Lower lobe of right lung (tissue), 2 donors: Measurements from ENCODE around the gene TCF7L1. TPM values are rescaled to one million over a fixed set of nuclear protein-coding genes. Genes with fewer than 3 reads are reported as not detected.

Experiments
- ATAC-seq, 2 donors: fragments of 200-7000 bp; cut with Tn5 transposase; one replicate each; pipeline ENCODE4 v1.9.1; 2020 to 2022; ENCODE audit warnings: mild to moderate bottlenecking in 2 of 2, moderate library complexity in 2 of 2
- DNase-seq: peaks from one replicate; pipeline ENCODE4 v3.0.0-alpha.2; 2020
- H3K27ac ChIP-seq: fragments of 200-600 bp; one replicate; pipeline ENCODE4 v1.8.0; 2022
- H3K27me3 ChIP-seq: fragments of 200-600 bp; one replicate; pipeline ENCODE4 v1.8.0; 2022; ENCODE audit warnings: low read depth
- H3K36me3 ChIP-seq: fragments of 200-600 bp; one replicate; pipeline ENCODE4 v1.8.0; 2022; ENCODE audit warnings: mild to moderate bottlenecking
- H3K4me1 ChIP-seq: fragments of 200-600 bp; one replicate; pipeline ENCODE4 v1.8.0; 2022
- H3K4me3 ChIP-seq: fragments of 200-600 bp; one replicate; pipeline ENCODE4 v1.8.0; 2022; ENCODE audit warnings: mild to moderate bottlenecking
- H3K9me3 ChIP-seq: fragments of 200-600 bp; one replicate; pipeline ENCODE4 v1.8.0; 2022
- intact Hi-C: fragments of 100-400 bp; cut with DNase I; formaldehyde crosslinking; loops from one replicate; pipeline ENCODE4 v1.11.0; 2022
- total RNA-seq: library from RNA; stranded (reverse); fragmentation: NEBNext Ultra II Directional; extraction: Animal tissue kit (Norgen Biotek cat#: 25700); gene quantifications from one replicate; pipeline ENCODE4 v1.2.1, GENCODE V29; 2021
- TF ChIP-seq, protein P1 (sequence below): fragments of 200-600 bp; IDR thresholded peaks from one replicate; pipeline ENCODE4 v1.8.0; 2022; ENCODE audit warnings: antibody characterized with exemption, mild to moderate bottlenecking
- donor health status: DM: no; HTN: yes; CAD: no; lungs with severe emphysema.

TCF7L1 gene
- total RNA-seq, 1 donor from 2014 or later: 17.1 TPM

DNA sequence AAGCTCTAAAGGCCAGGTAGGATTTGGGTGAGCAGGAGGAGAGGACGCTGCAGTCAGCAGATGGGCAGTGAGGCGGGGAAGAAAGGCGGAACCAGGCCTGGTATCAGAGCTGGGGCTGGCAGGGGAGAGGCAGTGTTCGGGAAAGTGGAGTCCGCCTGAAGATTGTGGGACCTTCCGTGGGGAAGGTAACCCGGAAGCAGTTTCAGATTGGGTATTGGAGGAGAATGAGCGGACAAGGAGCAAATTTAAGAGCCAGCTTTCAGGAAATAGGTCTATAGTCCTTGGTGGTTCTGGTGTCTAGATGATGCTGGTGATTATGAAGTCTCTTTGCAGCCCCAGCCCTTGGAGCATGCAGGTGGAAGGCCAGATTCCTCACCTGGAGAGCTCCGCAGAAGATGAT is 51.0 kb downstream of the TCF7L1 start:
- TF ChIP-seq, protein P1, sequence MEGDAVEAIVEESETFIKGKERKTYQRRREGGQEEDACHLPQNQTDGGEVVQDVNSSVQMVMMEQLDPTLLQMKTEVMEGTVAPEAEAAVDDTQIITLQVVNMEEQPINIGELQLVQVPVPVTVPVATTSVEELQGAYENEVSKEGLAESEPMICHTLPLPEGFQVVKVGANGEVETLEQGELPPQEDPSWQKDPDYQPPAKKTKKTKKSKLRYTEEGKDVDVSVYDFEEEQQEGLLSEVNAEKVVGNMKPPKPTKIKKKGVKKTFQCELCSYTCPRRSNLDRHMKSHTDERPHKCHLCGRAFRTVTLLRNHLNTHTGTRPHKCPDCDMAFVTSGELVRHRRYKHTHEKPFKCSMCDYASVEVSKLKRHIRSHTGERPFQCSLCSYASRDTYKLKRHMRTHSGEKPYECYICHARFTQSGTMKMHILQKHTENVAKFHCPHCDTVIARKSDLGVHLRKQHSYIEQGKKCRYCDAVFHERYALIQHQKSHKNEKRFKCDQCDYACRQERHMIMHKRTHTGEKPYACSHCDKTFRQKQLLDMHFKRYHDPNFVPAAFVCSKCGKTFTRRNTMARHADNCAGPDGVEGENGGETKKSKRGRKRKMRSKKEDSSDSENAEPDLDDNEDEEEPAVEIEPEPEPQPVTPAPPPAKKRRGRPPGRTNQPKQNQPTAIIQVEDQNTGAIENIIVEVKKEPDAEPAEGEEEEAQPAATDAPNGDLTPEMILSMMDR: no peak
- no peaks in the 10 kb centered on the region for H3K27me3 ChIP-seq
- H3K4me3 ChIP-seq: no peak overlapping the region
- no peaks in the 10 kb centered on the region for H3K9me3 ChIP-seq
- H3K4me1 ChIP-seq: peaks cover 28% of the 10 kb centered on the region
- intact Hi-C loops: no loop called here
- ATAC-seq (no peak), DNase-seq (no peak)
- no peak overlapping the region for H3K27ac ChIP-seq
- no peaks in the 10 kb centered on the region for H3K36me3 ChIP-seq

DNA sequence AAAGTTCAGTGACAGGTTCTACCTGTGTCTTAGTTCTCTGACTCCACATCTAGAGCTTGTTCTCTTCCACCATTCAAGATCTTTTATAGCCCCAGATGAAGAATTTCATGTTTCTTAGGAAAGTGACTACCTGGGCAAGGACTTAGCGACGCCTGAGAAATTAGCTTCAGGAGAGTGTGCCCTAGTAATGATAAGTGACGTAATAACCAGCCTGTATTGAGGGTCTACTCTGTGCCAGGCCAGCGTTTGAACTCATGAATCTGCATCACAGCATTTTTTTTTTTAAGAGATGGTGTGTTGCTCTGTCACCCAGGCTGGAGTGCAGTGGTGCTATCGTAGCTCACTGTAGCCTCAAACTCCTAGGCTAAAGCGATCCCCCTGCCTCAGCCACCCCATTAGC is 51.8 kb downstream of the TCF7L1 start:
- no peak overlapping the region for H3K4me3 ChIP-seq
- H3K9me3 ChIP-seq: no peaks in the 10 kb centered on the region
- peaks cover 20% of the 10 kb centered on the region for H3K4me1 ChIP-seq
- ATAC-seq (no peak), DNase-seq (no peak)
- H3K27ac ChIP-seq: no peak overlapping the region
- intact Hi-C loops: no loop called here
- TF ChIP-seq, protein P1: no peak
- H3K36me3 ChIP-seq: no peaks in the 10 kb centered on the region
- H3K27me3 ChIP-seq: no peaks in the 10 kb centered on the region

DNA sequence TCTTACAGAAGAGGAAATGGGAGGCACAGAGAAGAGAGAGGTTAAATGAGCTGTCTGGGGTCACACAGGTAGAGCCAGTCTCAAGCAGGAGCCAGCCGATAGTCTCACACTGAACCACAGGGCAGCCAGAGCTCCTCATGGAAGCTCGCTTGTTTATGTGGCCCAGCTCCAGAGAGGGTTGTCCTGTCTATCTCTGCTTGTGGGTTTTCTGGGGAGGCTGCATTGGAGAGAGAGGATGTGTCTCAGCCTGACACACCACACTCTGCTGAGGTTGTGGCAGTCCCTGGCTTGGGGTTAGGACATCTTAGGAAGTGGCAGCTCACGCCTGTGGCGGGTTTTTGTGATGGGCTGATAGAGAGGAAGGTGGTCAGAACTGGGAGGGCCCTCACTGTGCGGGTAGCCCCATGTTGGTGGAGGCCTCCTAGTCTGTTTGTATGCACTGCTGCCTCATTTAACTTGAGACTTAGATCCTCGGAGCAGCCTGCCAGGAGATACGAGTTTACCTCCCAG is 52.3 kb downstream of the TCF7L1 start:
- no peak overlapping the region for H3K27ac ChIP-seq
- no peak for ATAC-seq
- H3K4me3 ChIP-seq: no peak overlapping the region
- H3K27me3 ChIP-seq: no peaks in the 10 kb centered on the region
- TF ChIP-seq, protein P1: no peak
- no peak for DNase-seq
- H3K4me1 ChIP-seq: peaks cover 17% of the 10 kb centered on the region
- H3K9me3 ChIP-seq: no peaks in the 10 kb centered on the region
- H3K36me3 ChIP-seq: no peaks in the 10 kb centered on the region
- intact Hi-C loops: no loop called here

DNA sequence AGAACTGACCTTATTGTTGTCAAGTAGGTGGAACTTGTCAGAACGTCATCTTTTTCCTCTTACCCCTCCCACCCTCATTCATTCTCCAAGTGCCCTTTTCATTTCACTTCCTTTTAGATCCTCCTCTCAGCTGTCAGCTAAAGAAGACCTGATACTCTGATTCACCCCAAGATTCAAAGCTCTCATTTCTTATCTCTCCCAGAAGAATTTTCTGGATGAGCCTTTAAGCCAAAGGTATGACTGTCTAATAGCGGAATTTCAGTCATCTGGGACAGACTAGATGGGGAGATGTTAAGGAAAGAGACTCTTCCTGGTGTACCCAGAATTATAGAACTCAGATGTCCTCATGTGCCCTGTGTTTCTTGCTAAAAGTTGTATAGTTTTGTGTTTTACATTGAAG is 53.9 kb downstream of the TCF7L1 start:
- DNase-seq (no peak), ATAC-seq (no peak)
- Histone ChIP-seq H3K4me1 (peaks cover 5% of the 10 kb centered on the region), H3K27me3 (no peaks in the 10 kb centered on the region), H3K9me3 (no peaks in the 10 kb centered on the region), H3K36me3 (no peaks in the 10 kb centered on the region), H3K4me3 (no peak overlapping the region), H3K27ac (no peak overlapping the region)
- TF ChIP-seq, protein P1: no peak
- intact Hi-C loops: no loop called here

DNA sequence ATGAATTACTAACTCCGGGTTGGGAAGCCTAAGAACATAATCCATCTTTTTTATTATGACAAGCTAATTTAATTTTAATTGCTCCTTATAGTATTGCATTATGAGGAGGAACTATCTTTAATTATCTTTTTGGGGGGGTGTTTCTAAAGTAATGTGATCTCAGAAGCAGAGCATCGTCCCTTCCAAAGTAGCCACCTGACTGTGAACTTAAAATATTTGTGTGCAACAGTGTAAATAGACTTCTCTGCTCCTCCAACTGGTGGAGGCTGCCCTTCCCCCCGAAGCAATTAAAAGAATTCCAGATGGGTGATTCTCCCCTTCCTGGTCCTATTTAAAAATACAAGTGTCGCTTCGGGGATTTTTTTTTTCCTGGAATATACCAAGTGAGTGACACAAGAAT is 55.7 kb downstream of the TCF7L1 start:
- H3K27ac ChIP-seq: no peak overlapping the region
- no peaks in the 10 kb centered on the region for H3K9me3 ChIP-seq
- intact Hi-C loops: no loop called here
- DNase-seq (no peak), ATAC-seq (peak in 1 of 2 donors; percentile 70)
- H3K27me3 ChIP-seq: no peaks in the 10 kb centered on the region
- no peaks in the 10 kb centered on the region for H3K36me3 ChIP-seq
- TF ChIP-seq, protein P1: no peak
- H3K4me3 ChIP-seq: no peak overlapping the region
- H3K4me1 ChIP-seq: peaks cover 5% of the 10 kb centered on the region
